Psoas muscle (tissue), 8 donors: ENCODE results near the gene NFIC. TPM values are rescaled to one million over a fixed set of nuclear protein-coding genes. Genes with fewer than 3 reads are reported as not detected.

Experiments used
- ATAC-seq, 4 donors: fragments of 200-7000 bp; cut with Tn5 transposase; one replicate each; pipeline ENCODE4 v1.9.1; 2020; ENCODE audit warnings: moderate library complexity in 3 of 4, mild to moderate bottlenecking in 2 of 4
- DNase-seq, 2 donors: peaks; one replicate each; pipeline ENCODE4 v3.0.0-alpha.2; 2020
- H3K27ac ChIP-seq: fragments of 200-600 bp; one replicate; pipeline ENCODE4 v1.8.0; 2022
- H3K27me3 ChIP-seq, 3 donors: fragments of 200-600 bp in 1 of 3; one replicate each; pipeline versions ENCODE4 v1.6.1 to v1.8.0; 2013 to 2022; ENCODE audit warnings: low read length in 2 of 3, mild to moderate bottlenecking in 2 of 3, moderate library complexity in 1 of 3; ENCODE audit not compliant: insufficient read depth in 3 of 3
- H3K36me3 ChIP-seq, 2 donors: fragments of 200-600 bp in 1 of 2; one replicate each; pipeline versions ENCODE4 v1.6.1 to v1.8.0; 2013 to 2022; ENCODE audit warnings: low read depth in 1 of 2, mild to moderate bottlenecking in 1 of 2, moderate library complexity in 1 of 2; ENCODE audit not compliant: insufficient read depth in 1 of 2
- H3K4me1 ChIP-seq: fragments of 200-600 bp; one replicate; pipeline ENCODE4 v1.8.0; 2022
- H3K4me3 ChIP-seq: fragments of 200-600 bp; one replicate; pipeline ENCODE4 v1.8.0; 2022; ENCODE audit warnings: mild to moderate bottlenecking
- H3K9me3 ChIP-seq: fragments of 200-600 bp; one replicate; pipeline ENCODE4 v1.8.0; 2022
- CTCF ChIP-seq: fragments of 200-600 bp; IDR thresholded peaks from one replicate; pipeline ENCODE4 v1.8.0; 2022; ENCODE audit warnings: antibody characterized with exemption
- WGBS, 3 donors: extraction: QIAGEN DNeasy Blood & Tissue Kit; methylation state at CpG; one replicate each; pipeline versions ENCODE4 v1.1.6 to v1.1.7; 2013; 5-methylcytosine and 5-hydroxymethylcytosine counted together
- intact Hi-C, 2 donors: fragments of 100-400 bp; cut with DNase I; formaldehyde crosslinking; loops; one replicate each; pipeline versions ENCODE4 v1.11.0 to v1.14.2; 2022
- polyA plus RNA-seq, 3 donors: library from polyadenylated mRNA; stranded (reverse); fragments of 200-250 nt; gene quantifications; one replicate each; pipeline ENCODE4 v1.2.3, GENCODE V29; 2013
- total RNA-seq, 4 donors: library from RNA; stranded (reverse); fragmentation: NEBNext Ultra II Directional in 2 of 4; extraction: Animal tissue kit (Norgen Biotek cat#: 25700) in 2 of 4; gene quantifications; one replicate each; pipeline versions ENCODE4 v1.2.1 to v1.2.4, GENCODE V29; 2021 to 2023
- donor health status: healthy with polysubstance abuse.
- donor health status: DM: no; HTN: no; CAD: no; lungs with moderate emphysema.
- donor health status: Bipolar disorder and iron deficiency.
- donor health status: healthy.
- donor health status: DM: yes; HTN: yes; CAD: no.
- donor health status: DM: no; HTN: no; CAD: no.
- donor health status: DM: no; HTN: no; CAD: no.
- donor health status: DM: yes; HTN: yes; CAD: no.

NFIC gene
- total and polyA plus RNA-seq, 7 donors, result 100.0 to 439 (median 270) TPM

GRCh38 chr19:3496392-3497273 lies 130.2 kb downstream of the NFIC start:
- no peaks in the 10 kb centered on the region for H3K27me3 ChIP-seq
- intact Hi-C loops, result no loop called here
- WGBS, 3 donors, result 94 to 95% (median 94%) methylated on average over 32 of the region's 32 CpGs

GRCh38 chr19:3497757-3498520 lies 131.6 kb downstream of the NFIC start:
- no peak for ATAC-seq
- peaks cover 14% of the 10 kb centered on the region for H3K4me1 ChIP-seq
- intact Hi-C loops, result no loop called here
- peaks cover 0 to 44% of the 10 kb centered on the region in 2 donors for H3K36me3 ChIP-seq
- no peak overlapping the region for H3K4me3 ChIP-seq
- H3K27ac ChIP-seq, result no peak overlapping the region
- H3K27me3 ChIP-seq, result no peaks in the 10 kb centered on the region
- 95 to 97% (median 96%) methylated on average over 5 of the region's 5 CpGs for WGBS, 3 donors
- no peaks in the 10 kb centered on the region for H3K9me3 ChIP-seq
- no peak for TF ChIP-seq CTCF
- no peak for DNase-seq

More at GRCh38 chr19:3496392-3497273, 130.2 kb downstream of the NFIC start:
- H3K27ac ChIP-seq, result no peak overlapping the region
- ATAC-seq, result no peak
- no peak overlapping the region for H3K4me3 ChIP-seq
- no peak for DNase-seq
- H3K36me3 ChIP-seq, result peaks cover 6 to 57% of the 10 kb centered on the region in 2 donors
- TF ChIP-seq CTCF, result no peak
- H3K4me1 ChIP-seq, result peaks cover 14% of the 10 kb centered on the region
- no peaks in the 10 kb centered on the region for H3K9me3 ChIP-seq

DNA sequence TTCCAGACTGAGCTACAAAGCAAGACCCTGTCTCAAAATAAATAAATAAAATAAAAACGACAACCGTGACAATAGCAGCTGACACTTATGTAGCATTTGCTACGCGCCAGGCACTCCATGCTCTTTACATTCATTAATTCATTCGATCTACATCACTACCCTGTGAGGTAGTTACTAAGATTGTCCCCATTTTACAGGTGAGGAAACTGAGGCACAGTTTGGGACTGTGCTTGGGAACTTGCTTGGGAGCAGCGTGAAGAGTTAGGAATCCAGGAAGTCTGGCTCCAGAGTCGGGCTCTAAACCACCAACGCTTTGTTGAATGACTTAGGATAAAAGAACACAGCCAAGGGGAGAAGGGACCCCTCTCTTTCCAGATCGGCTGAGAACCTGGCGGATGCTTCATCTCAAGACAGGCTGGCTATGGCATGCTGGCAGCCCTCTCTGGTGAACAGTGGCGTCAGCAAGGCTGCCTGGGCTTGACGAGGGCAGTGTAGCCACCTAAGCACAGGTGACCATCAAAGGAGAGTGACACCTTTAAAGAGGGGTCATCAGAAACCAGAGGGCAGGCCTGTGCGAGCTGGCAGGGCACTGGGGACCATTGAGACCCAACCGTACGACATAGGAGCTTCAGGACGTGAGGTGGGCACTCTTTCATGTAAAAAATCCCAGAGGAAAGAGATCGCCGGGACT lies 133.5 kb downstream of the NFIC start:
- peak overlapping the region; percentile 96 for H3K4me3 ChIP-seq
- DNase-seq, result no peak
- H3K27me3 ChIP-seq, result no peaks in the 10 kb centered on the region
- 19 to 25% (median 19%) methylated on average over 17 to 18 of the region's 18 CpGs for WGBS, 3 donors
- H3K36me3 ChIP-seq, result peaks cover 0 to 26% of the 10 kb centered on the region in 2 donors
- no peaks in the 10 kb centered on the region for H3K9me3 ChIP-seq
- H3K4me1 ChIP-seq, result peaks cover 14% of the 10 kb centered on the region
- peak; percentile 4 to 17 (median 10) for ATAC-seq
- H3K27ac ChIP-seq, result peak overlapping the region; percentile 95
- intact Hi-C loops, result no loop called here
- TF ChIP-seq CTCF, result no peak

- intact Hi-C loops, result no loop called here
- WGBS, 3 donors, result 0 to 1% (median 0%) methylated on average over 43 to 52 of the region's 52 CpGs
- TF ChIP-seq CTCF, result no peak
These were observed 134.2 kb downstream of the NFIC start, which contains the start of gene DOHH for GRCh38 chr19:3500429-3501101. Gene DOHH, minus strand, starts transcription at chr19:3500674. Its CDS starts 3,860 bp downstream, at chr19:3496814.

More at GRCh38 chr19:3500429-3501101, 134.2 kb downstream of the NFIC start, which contains the start of gene DOHH:
- Histone ChIP-seq H3K9me3 (no peaks in the 10 kb centered on the region), H3K4me1 (peaks cover 21% of the 10 kb centered on the region), H3K4me3 (peak within 1 kb of the TSS; percentile 96), H3K36me3 (peaks cover 0 to 19% of the 10 kb centered on the region in 2 donors), H3K27me3 (no peaks in the 10 kb centered on the region), H3K27ac (peak within 1 kb of the TSS; percentile 95)
- ATAC-seq, result peak; percentile 95 to 98 (median 96)
- peak; percentile 95 to 98 for DNase-seq
